Uterus (tissue), 4 donors: ENCODE results near the gene DNAH17. TPM values are rescaled to one million over a fixed set of nuclear protein-coding genes. Genes with fewer than 3 reads are reported as not detected.

Experiments used
- DNase-seq, 2 donors: peaks; one replicate each; pipeline ENCODE4 v3.0.0-alpha.2; 2019 to 2020
- H3K27ac ChIP-seq, 2 donors: fragments of 200-600 bp; sonication (generic); 1 replicate in 1 of 2; 2 replicates in 1 of 2; pipeline ENCODE4 v1.5.1; 2016 to 2018
- H3K27me3 ChIP-seq, 2 donors: fragments of 200-600 bp; sonication (generic); one replicate each; pipeline ENCODE4 v1.5.1; 2018 to 2019; ENCODE audit warnings: control low read depth in 1 of 2
- H3K36me3 ChIP-seq, 2 donors: fragments of 200-600 bp; sonication (generic); one replicate each; pipeline ENCODE4 v1.5.1; 2019; ENCODE audit warnings: control low read depth in 1 of 2
- H3K4me1 ChIP-seq, 2 donors: fragments of 200-600 bp; sonication (generic); one replicate each; pipeline ENCODE4 v1.5.1; 2018 to 2019; ENCODE audit warnings: control low read depth in 1 of 2
- H3K4me3 ChIP-seq, 2 donors: fragments of 200-600 bp; sonication (generic); 1 replicate in 1 of 2; 2 replicates in 1 of 2; pipeline ENCODE4 v1.5.1; 2018 to 2019; ENCODE audit warnings: mild to moderate bottlenecking in 1 of 2
- H3K9me3 ChIP-seq, 2 donors: fragments of 200-600 bp; sonication (generic); one replicate each; pipeline ENCODE4 v1.5.1; 2019; ENCODE audit warnings: control low read depth in 1 of 2
- CTCF ChIP-seq, 4 experiments: fragments of 200-600 bp in 2 of 4; fragments of 450-650 bp in 2 of 4; sonication (generic) in 2 of 4; IDR thresholded peaks; one replicate each; pipeline ENCODE4 v1.5.1; 2016 to 2019; ENCODE audit warnings: antibody characterized with exemption in 4 of 4, mild to moderate bottlenecking in 2 of 4, moderate library complexity in 1 of 4
- POLR2A ChIP-seq, 2 donors: fragments of 450-650 bp; IDR thresholded peaks; one replicate each; pipeline ENCODE4 v1.6.1; 2016; ENCODE audit warnings: antibody characterized with exemption in 2 of 2, mild to moderate bottlenecking in 1 of 2, moderate library complexity in 1 of 2
- intact Hi-C: fragments of 100-400 bp; cut with DNase I; formaldehyde crosslinking; loops from one replicate; pipeline ENCODE4 v1.15.1; 2023; ENCODE audit warnings: low total_unique reads
- total RNA-seq, 4 donors: library from RNA; depleted of rRNA in 3 of 4; stranded (reverse); fragments of >200 nt in 3 of 4; gene quantifications; one replicate each; pipeline versions ENCODE4 v1.1.0 to v1.2.4, GENCODE V29; 2014 to 2023
- donor health status: DM: yes; HTN: yes; CAD: no.

The DNAH17 gene
- total RNA-seq, 4 donors from 2014 or later, result 0.03 to 1.1 TPM; not detected in 2

GRCh38 chr17:78437508-78438169 is 139.6 kb downstream of the DNAH17 start:
- H3K9me3 ChIP-seq, result no peaks in the 10 kb centered on the region
- peaks cover 0 to 4% of the 10 kb centered on the region in 2 donors for H3K27me3 ChIP-seq
- no peak overlapping the region for H3K4me3 ChIP-seq
- H3K4me1 ChIP-seq, result no peaks in the 10 kb centered on the region
- no peak overlapping the region for H3K27ac ChIP-seq
- intact Hi-C loops, result no loop called here
- TF ChIP-seq CTCF (IDR thresholded peaks at IDR 0.05) (no peak), POLR2A (IDR thresholded peaks at IDR 0.05) (no peak)
- DNase-seq, result no peak
- no peaks in the 10 kb centered on the region for H3K36me3 ChIP-seq

GRCh38 chr17:78435330-78436005 is 141.7 kb downstream of the DNAH17 start:
- Histone ChIP-seq H3K27me3 (peaks cover 0 to 4% of the 10 kb centered on the region in 2 donors), H3K27ac (no peak overlapping the region), H3K36me3 (no peaks in the 10 kb centered on the region), H3K4me1 (no peaks in the 10 kb centered on the region), H3K4me3 (no peak overlapping the region), H3K9me3 (no peaks in the 10 kb centered on the region)
- no peak for DNase-seq
- TF ChIP-seq CTCF (IDR thresholded peaks at IDR 0.05), result no peak
- TF ChIP-seq POLR2A (IDR thresholded peaks at IDR 0.05), result no peak
- intact Hi-C loops, result no loop called here

- no peaks in the 10 kb centered on the region for H3K9me3 ChIP-seq
- TF ChIP-seq CTCF (IDR thresholded peaks at IDR 0.05) (no peak), POLR2A (IDR thresholded peaks at IDR 0.05) (no peak)
- H3K36me3 ChIP-seq, result no peaks in the 10 kb centered on the region
- no peak overlapping the region for H3K4me3 ChIP-seq
- H3K27me3 ChIP-seq, result peaks cover 0 to 4% of the 10 kb centered on the region in 2 donors
- H3K27ac ChIP-seq, result no peak overlapping the region
- DNase-seq, result no peak
- H3K4me1 ChIP-seq, result no peaks in the 10 kb centered on the region
- intact Hi-C loops, result no loop called here
These were observed 142.5 kb downstream of the DNAH17 start for GRCh38 chr17:78434455-78435329.

GRCh38 chr17:78433780-78434335 is 143.3 kb downstream of the DNAH17 start:
- Histone ChIP-seq H3K27me3 (peaks cover 0 to 4% of the 10 kb centered on the region in 2 donors), H3K27ac (no peak overlapping the region), H3K4me1 (no peaks in the 10 kb centered on the region), H3K36me3 (no peaks in the 10 kb centered on the region), H3K4me3 (no peak overlapping the region), H3K9me3 (no peaks in the 10 kb centered on the region)
- TF ChIP-seq CTCF (IDR thresholded peaks at IDR 0.05) (no peak), POLR2A (IDR thresholded peaks at IDR 0.05) (no peak)
- DNase-seq, result no peak
- intact Hi-C loops, result no loop called here
